AG04450 (cell line): Measurements from ENCODE around the gene MBD5. TPM values are rescaled to one million over a fixed set of nuclear protein-coding genes. Genes with fewer than 3 reads are reported as not detected.
A peak's percentile ranks its signal among the peaks of the same experiment; 100 is the strongest.

Experiments
- CTCF ChIA-PET: fragments of 300-600, 350-600 bp; formaldehyde crosslinking; extraction: SDS; loops from one replicate; lab custom pipeline; 2022; ENCODE audit warnings: antibody characterized with exemption, inconsistent platforms; lab: Charles Lee
- POLR2A ChIA-PET: fragments of 350-600 bp; formaldehyde crosslinking; extraction: SDS; loops from one replicate; lab custom pipeline; 2021; ENCODE audit warnings: antibody characterized with exemption, inconsistent platforms; lab: Yijun Ruan, JAX
- DNase-seq: peaks from one replicate; pipeline ENCODE4 v3.0.0-alpha.2; 2011; ENCODE audit warnings: low read depth, low spot score
- H3K27ac ChIP-seq: one replicate; pipeline ENCODE4 v1.5.1; 2012; ENCODE audit warnings: low read depth, low read length, control low read depth
- H3K27me3 ChIP-seq: one replicate; pipeline ENCODE4 v1.6.0; 2012; ENCODE audit warnings: low read length; ENCODE audit not compliant: control insufficient read depth, insufficient read depth
- H3K4me3 ChIP-seq: 2 replicates; pipeline ENCODE4 v1.5.1; 2011; ENCODE audit warnings: mild to moderate bottlenecking, low read depth, low read length, control low read depth
- H3K9me3 ChIP-seq: 2 replicates; pipeline ENCODE4 v1.5.1; 2012; ENCODE audit warnings: low read length; ENCODE audit not compliant: control insufficient read depth, insufficient read depth
- polyA plus RNA-seq: library from polyadenylated mRNA; depleted of rRNA; stranded (reverse); fragments of >200 nt; gene quantifications from 2 replicates; pipeline ENCODE4 v1.2.3, GENCODE V29; 2011
- TF ChIP-seq, protein P1 (sequence below): IDR thresholded peaks from 2 replicates; pipeline ENCODE4 v1.5.1; 2011; ENCODE audit warnings: low read depth, low read length, control low read depth, inconsistent platforms

Gene MBD5
- polyA plus RNA-seq, 1 experiment: 40.4 TPM

DNA sequence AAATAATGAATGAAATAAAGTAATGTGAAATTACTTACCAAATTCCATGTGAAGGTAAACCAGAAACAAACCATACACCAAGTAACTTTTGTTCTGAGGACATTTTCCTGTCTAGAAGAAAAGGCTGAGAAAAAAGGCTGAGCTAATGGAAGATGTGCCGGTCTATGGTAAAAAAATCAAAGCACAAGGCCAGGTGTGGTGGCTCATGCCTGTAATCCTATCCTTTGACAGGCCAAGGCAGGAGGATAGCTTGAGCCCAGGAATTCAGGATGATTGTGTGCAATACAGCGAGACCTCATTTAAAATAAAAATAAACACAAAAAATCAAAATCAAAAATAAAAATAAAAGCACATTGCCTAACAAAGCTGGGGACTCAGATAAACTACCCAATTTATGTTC lies 7.0 kb upstream of the MBD5 start:
- TF ChIP-seq, protein P1, sequence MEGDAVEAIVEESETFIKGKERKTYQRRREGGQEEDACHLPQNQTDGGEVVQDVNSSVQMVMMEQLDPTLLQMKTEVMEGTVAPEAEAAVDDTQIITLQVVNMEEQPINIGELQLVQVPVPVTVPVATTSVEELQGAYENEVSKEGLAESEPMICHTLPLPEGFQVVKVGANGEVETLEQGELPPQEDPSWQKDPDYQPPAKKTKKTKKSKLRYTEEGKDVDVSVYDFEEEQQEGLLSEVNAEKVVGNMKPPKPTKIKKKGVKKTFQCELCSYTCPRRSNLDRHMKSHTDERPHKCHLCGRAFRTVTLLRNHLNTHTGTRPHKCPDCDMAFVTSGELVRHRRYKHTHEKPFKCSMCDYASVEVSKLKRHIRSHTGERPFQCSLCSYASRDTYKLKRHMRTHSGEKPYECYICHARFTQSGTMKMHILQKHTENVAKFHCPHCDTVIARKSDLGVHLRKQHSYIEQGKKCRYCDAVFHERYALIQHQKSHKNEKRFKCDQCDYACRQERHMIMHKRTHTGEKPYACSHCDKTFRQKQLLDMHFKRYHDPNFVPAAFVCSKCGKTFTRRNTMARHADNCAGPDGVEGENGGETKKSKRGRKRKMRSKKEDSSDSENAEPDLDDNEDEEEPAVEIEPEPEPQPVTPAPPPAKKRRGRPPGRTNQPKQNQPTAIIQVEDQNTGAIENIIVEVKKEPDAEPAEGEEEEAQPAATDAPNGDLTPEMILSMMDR: no peak
- ChIA-PET POLR2A (no interaction called here), CTCF (no interaction called here)
- DNase-seq: no peak
- Histone ChIP-seq H3K4me3 (no peak overlapping the region), H3K27me3 (no peaks in the 10 kb centered on the region), H3K9me3 (no peaks in the 10 kb centered on the region), H3K27ac (no peak overlapping the region)

DNA sequence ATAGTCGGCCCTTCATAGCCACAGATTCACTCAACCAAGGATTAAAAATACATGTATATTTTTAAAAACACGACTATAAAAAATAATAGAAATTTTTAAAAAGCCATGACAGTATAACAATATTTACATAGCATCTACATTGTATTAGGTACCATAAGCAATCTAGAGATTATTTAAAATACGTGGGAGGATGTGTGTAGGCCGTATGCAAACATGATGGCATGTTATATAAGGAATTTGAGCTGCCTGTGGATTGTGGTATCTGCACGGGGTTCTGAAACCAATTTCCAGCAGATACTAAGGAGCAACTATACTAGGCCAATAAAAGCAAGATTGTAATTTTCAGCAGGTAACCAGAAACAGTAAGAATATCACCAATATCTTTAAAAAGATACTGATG lies 6.3 kb upstream of the MBD5 start:
- ChIA-PET POLR2A (no interaction called here), CTCF (no interaction called here)

DNA sequence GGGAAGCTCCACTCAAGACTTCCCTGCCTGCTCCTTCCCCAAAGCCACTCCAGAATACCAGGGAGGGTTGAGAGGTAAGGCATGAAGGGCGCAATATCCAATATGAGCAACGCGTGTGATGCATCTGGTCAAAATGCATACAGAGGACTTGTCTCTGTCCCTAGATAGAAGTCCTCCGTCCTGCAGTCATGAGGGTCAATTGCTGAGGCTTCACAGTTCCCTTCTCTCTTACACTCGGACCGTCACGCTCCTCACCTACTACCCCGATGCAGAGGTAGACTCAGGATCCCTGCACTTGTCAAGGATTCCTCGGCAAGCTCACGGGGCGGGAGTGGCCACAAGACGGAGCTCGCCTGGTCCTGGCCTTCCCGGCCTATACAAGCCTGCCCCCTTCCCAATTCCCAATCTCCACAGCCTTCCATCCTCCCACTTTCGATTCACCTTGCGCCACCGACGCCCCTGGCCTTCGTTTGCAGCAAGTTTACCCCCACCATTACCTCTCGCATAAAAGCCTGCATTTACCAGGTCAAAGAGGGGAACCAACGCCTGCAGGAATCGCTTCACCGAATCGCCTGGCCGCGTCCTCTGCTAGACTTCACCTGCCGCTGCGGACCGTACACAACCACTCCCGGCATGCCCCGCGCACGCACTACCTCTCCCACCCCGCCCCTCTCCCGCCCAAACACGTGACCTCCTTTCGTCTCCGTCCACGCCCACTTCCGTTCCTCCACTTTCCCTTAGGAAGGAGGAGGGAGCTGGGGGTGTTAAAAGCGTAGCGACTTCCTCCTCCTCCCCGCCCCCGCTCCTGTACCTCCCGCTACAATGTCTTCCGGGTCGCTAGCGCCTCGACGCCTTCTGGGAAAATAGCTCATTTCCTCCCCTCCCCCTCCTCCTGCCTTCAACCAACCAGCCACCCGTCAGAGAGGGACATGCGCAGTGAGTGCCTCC lies 506 bp upstream of the MBD5 start, which contains the start of gene ORC4:
TSS of gene ORC4 (minus strand) at position 627 of the 948 bp plus-strand sequence. CDS start 44,779 bp downstream, outside the sequence.
- TF ChIP-seq, protein P1: peak; percentile 53
- Histone ChIP-seq H3K9me3 (no peaks in the 10 kb centered on the region; the same call in 1 of the 2 replicates), H3K27ac (peak within 1 kb of the TSS; percentile 78), H3K4me3 (peak within 1 kb of the TSS; percentile 96), H3K27me3 (no peaks in the 10 kb centered on the region)
- ChIA-PET POLR2A (interaction anchor here (0.6 to 1.4 kb wide), 11 partner anchors 9 to 886 kb away, joined by 3 to 11 read pairs (median 6); no protein-coding TSS in a partner anchor), CTCF (interaction anchor here (0.6 to 2.2 kb wide), 11 partner anchors 9 to 489 kb away, joined by 3 to 17 read pairs (median 6); no protein-coding TSS in a partner anchor)
- DNase-seq: peak; percentile 99

More for the DNA sequence above, 6.3 kb upstream of the MBD5 start:
- H3K9me3 ChIP-seq: no peaks in the 10 kb centered on the region; the same call in 1 of the 2 replicates
- H3K27me3 ChIP-seq: no peaks in the 10 kb centered on the region
- DNase-seq: no peak
- TF ChIP-seq, protein P1: no peak
- no peak overlapping the region for H3K27ac ChIP-seq
- no peak overlapping the region for H3K4me3 ChIP-seq

DNA sequence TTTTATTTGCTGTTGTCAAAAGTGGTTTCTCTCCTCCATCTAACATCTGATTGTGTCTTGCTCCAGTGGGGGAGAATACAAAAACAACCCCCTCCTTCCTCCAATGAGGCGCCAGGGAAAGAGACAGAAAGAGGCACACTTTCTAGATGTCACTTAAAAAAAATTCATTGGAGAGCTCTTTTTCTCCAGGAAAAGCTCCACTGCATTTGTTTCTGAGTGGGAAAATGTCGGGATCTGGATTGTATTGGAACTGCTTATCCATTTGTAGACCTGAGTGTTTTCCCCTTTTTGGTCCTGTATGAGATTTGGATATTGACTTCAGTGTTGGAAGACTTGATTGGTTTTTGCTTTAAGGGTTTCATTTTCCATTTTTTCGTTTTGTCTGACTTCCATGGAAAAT lies 995 bp downstream of the MBD5 start:
- H3K27ac ChIP-seq: peak overlapping the region; percentile 12
- no peaks in the 10 kb centered on the region for H3K27me3 ChIP-seq
- no peaks in the 10 kb centered on the region; the same call in 1 of the 2 replicates for H3K9me3 ChIP-seq
- TF ChIP-seq, protein P1: no peak
- CTCF ChIA-PET: interaction anchor here (1.2 to 2.2 kb wide), 2 partner anchors 145 to 487 kb away, joined by 8 to 17 read pairs; no protein-coding TSS in a partner anchor
- POLR2A ChIA-PET: interaction anchor here (0.6 kb wide), 1 partner anchor 207 kb away, joined by 4 read pairs; no protein-coding TSS in a partner anchor
- peak overlapping the region; percentile 94 for H3K4me3 ChIP-seq
- no peak for DNase-seq

DNA sequence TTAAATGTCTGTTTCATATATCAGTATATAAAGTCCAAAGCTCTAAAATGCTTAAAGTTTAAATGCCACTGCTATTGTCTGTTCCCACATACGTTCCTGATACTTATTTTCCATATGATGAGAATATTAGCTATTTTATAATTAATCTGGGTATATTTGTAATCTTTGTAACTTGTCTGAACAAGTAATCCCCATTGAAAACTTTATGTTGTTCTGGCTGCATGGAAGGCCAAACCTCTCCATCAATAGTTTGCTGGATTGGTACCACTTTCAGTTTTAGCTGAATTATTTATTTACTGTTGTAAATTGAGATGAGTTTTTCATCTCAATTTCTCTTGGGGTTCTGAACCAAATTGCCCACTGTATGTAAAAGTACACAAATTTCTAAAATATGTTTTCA lies 1.5 kb downstream of the MBD5 start:
- Histone ChIP-seq H3K27ac (no peak overlapping the region), H3K27me3 (no peaks in the 10 kb centered on the region), H3K9me3 (no peaks in the 10 kb centered on the region; the same call in 1 of the 2 replicates), H3K4me3 (peak overlapping the region; percentile 94)
- POLR2A ChIA-PET: no interaction called here
- CTCF ChIA-PET: interaction anchor here (2.4 kb wide), 1 partner anchor 486 kb away, joined by 9 read pairs; no protein-coding TSS in a partner anchor
- DNase-seq: no peak
- TF ChIP-seq, protein P1: no peak
